Measurements from ENCODE around the gene ZNF774. TPM values are rescaled to one million over a fixed set of nuclear protein-coding genes. Genes with fewer than 3 reads are reported as not detected.

The ZNF774 gene
- total and polyA plus RNA-seq, 2 donors from 2014 or later, result 1.7 to 3.1 TPM

- FAIRE-seq, result no peak
- Histone ChIP-seq H3K9me3 (ENCODE audit: control insufficient read depth in 2 of 3, insufficient read depth in 1 of 3, low read length in 3 of 3) (no peaks in the 10 kb centered on the region), H3K4me1 (ENCODE audit: control insufficient read depth in 2 of 3, insufficient read depth in 2 of 3, low read depth in 1 of 3, low read length in 3 of 3) (no peaks in the 10 kb centered on the region), H3K27ac (ENCODE audit: low read depth in 2 of 2, low read length in 2 of 2) (no peak overlapping the region), H3K27me3 (ENCODE audit: control insufficient read depth, insufficient read depth, low read length) (no peaks in the 10 kb centered on the region), H3K4me3 (ENCODE audit: low read length in 3 of 3) (no peak overlapping the region), H3K36me3 (ENCODE audit: control insufficient read depth in 2 of 3, insufficient read depth in 3 of 3, low read length in 3 of 3) (no peaks in the 10 kb centered on the region), H3K9ac (ENCODE audit: low read length in 3 of 3) (no peak overlapping the region)
- no peak for TF ChIP-seq CTCF (IDR thresholded peaks at IDR 0.05; ENCODE audit: borderline replicate concordance, extremely low read depth, insufficient read depth)
- DNase-seq, result no peak
- intact Hi-C loops (cut with DNase I), result no loop called here
These were observed 14.8 kb upstream of the ZNF774 start for GRCh38 chr15:90337256-90337655.

- FAIRE-seq, result no peak
- Histone ChIP-seq H3K27me3 (ENCODE audit: control insufficient read depth, insufficient read depth, low read length) (no peaks in the 10 kb centered on the region), H3K4me1 (ENCODE audit: control insufficient read depth in 2 of 3, insufficient read depth in 2 of 3, low read depth in 1 of 3, low read length in 3 of 3) (no peaks in the 10 kb centered on the region), H3K9ac (ENCODE audit: low read length in 3 of 3) (no peak overlapping the region), H3K4me3 (ENCODE audit: low read length in 3 of 3) (no peak overlapping the region), H3K9me3 (ENCODE audit: control insufficient read depth in 2 of 3, insufficient read depth in 1 of 3, low read length in 3 of 3) (no peaks in the 10 kb centered on the region), H3K27ac (ENCODE audit: low read depth in 2 of 2, low read length in 2 of 2) (no peak overlapping the region), H3K36me3 (ENCODE audit: control insufficient read depth in 2 of 3, insufficient read depth in 3 of 3, low read length in 3 of 3) (no peaks in the 10 kb centered on the region)
- TF ChIP-seq CTCF (IDR thresholded peaks at IDR 0.05; ENCODE audit: borderline replicate concordance, extremely low read depth, insufficient read depth), result no peak
- DNase-seq, result no peak
- intact Hi-C loops (cut with DNase I), result no loop called here
These were observed 13.6 kb upstream of the ZNF774 start for GRCh38 chr15:90338532-90338931.

- Histone ChIP-seq H3K36me3 (ENCODE audit: control insufficient read depth in 2 of 3, insufficient read depth in 3 of 3, low read length in 3 of 3) (no peaks in the 10 kb centered on the region), H3K9ac (ENCODE audit: low read length in 3 of 3) (no peak overlapping the region), H3K9me3 (ENCODE audit: control insufficient read depth in 2 of 3, insufficient read depth in 1 of 3, low read length in 3 of 3) (no peaks in the 10 kb centered on the region), H3K27me3 (ENCODE audit: control insufficient read depth, insufficient read depth, low read length) (no peaks in the 10 kb centered on the region), H3K4me1 (ENCODE audit: control insufficient read depth in 2 of 3, insufficient read depth in 2 of 3, low read depth in 1 of 3, low read length in 3 of 3) (no peaks in the 10 kb centered on the region), H3K4me3 (ENCODE audit: low read length in 3 of 3) (no peak overlapping the region), H3K27ac (ENCODE audit: low read depth in 2 of 2, low read length in 2 of 2) (no peak overlapping the region)
- FAIRE-seq (no peak), DNase-seq (no peak)
- intact Hi-C loops (cut with DNase I), result no loop called here
- no peak for TF ChIP-seq CTCF (IDR thresholded peaks at IDR 0.05; ENCODE audit: borderline replicate concordance, extremely low read depth, insufficient read depth)
These were observed 11.7 kb upstream of the ZNF774 start for GRCh38 chr15:90340345-90340744.

GRCh38 chr15:90343302-90343790, 8.7 kb upstream of the ZNF774 start:
- no peak for DNase-seq
- no peak overlapping the region for H3K4me3 ChIP-seq (ENCODE audit: low read length in 3 of 3)
- no peak for FAIRE-seq
- no peaks in the 10 kb centered on the region for H3K27me3 ChIP-seq (ENCODE audit: control insufficient read depth, insufficient read depth, low read length)
- no peak overlapping the region for H3K9ac ChIP-seq (ENCODE audit: low read length in 3 of 3)
- no peaks in the 10 kb centered on the region for H3K36me3 ChIP-seq (ENCODE audit: control insufficient read depth in 2 of 3, insufficient read depth in 3 of 3, low read length in 3 of 3)
- no peak for TF ChIP-seq CTCF (IDR thresholded peaks at IDR 0.05; ENCODE audit: borderline replicate concordance, extremely low read depth, insufficient read depth)
- H3K4me1 ChIP-seq (ENCODE audit: control insufficient read depth in 2 of 3, insufficient read depth in 2 of 3, low read depth in 1 of 3, low read length in 3 of 3), result no peaks in the 10 kb centered on the region
- intact Hi-C loops (cut with DNase I), result no loop called here
- H3K27ac ChIP-seq (ENCODE audit: low read depth in 2 of 2, low read length in 2 of 2), result no peak overlapping the region
- H3K9me3 ChIP-seq (ENCODE audit: control insufficient read depth in 2 of 3, insufficient read depth in 1 of 3, low read length in 3 of 3), result no peaks in the 10 kb centered on the region

Data from kidney (tissue), 14 donors.